GM19099 (cell line): ENCODE measurements around the gene LPCAT1.

Source experiments
- POLR2A ChIP-seq: IDR thresholded peaks from 3 replicates; pipeline ENCODE4 v1.6.1; 2011; ENCODE audit warnings: low read depth; ENCODE audit not compliant: insufficient read length; ENCODE audit errors: extremely low read depth

LPCAT1 gene

GRCh38 chr5:1437226-1437829 lies 86.4 kb downstream of the LPCAT1 start:
- no peak for TF ChIP-seq POLR2A

DNA sequence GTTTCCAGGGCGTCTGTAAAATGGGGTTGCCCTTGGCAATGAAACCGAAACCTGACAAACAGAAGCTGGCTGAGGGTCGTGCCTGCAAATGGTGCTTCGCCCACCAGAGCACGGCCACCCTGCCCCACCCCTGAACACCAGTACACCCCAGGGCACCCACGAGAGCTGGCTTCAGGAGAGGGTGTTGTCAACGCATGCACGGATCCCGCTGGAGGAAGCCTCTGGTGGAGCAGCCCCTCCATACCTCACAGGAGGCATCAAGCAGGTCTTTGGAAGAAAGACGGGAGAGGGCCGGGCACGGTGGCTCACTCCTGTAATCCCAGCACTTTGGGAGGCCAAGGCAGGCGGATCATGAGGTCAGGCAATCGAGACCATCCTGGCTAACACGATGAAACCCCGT lies 87.1 kb downstream of the LPCAT1 start:
- TF ChIP-seq POLR2A: no peak

- no peak for TF ChIP-seq POLR2A
These were observed 87.7 kb downstream of the LPCAT1 start for GRCh38 chr5:1436036-1436435.

DNA sequence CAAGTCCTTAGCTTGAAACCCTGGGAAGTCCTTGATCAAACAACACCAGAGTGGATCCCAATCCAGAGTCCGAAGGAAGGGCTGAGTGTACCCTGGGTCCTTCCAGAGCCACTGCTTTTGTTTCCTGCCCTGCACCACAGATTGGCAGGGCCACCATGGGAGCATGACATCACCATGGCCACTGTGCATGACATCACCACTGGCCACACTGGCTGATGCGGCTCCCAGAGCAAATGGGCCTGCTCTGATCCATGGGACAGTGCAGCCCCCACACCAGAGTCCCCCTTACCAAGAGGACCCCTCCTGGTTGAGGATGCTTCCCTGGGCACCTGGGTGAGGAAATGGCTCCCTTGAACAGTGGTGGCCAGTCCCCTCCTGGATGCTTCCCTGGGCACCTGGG lies 88.4 kb downstream of the LPCAT1 start:
- TF ChIP-seq POLR2A: no peak

DNA sequence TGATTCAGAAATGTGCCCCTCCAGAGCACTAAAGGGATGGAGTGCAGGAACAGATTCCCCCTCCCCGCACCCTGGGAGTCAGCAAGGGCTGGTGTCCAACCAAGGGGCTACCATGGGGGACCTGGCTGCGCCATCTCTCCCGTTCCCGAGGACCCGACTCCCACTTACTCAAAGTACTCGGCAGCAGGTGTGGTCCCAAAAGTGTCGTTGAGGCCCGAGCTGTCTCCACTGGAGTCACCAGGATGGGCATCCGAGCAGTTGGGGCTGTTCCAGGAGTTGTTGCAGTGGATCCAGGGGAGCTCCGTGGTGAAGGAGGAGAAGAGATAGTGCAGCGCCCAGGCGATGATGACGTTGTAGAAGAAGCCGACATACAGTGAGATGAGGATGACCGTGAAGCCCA lies 91.5 kb downstream of the LPCAT1 start:
- no peak for TF ChIP-seq POLR2A

GRCh38 chr5:1431896-1432295 lies 91.9 kb downstream of the LPCAT1 start:
- no peak for TF ChIP-seq POLR2A

GRCh38 chr5:1431021-1431811 lies 92.5 kb downstream of the LPCAT1 start:
- no peak for TF ChIP-seq POLR2A

DNA sequence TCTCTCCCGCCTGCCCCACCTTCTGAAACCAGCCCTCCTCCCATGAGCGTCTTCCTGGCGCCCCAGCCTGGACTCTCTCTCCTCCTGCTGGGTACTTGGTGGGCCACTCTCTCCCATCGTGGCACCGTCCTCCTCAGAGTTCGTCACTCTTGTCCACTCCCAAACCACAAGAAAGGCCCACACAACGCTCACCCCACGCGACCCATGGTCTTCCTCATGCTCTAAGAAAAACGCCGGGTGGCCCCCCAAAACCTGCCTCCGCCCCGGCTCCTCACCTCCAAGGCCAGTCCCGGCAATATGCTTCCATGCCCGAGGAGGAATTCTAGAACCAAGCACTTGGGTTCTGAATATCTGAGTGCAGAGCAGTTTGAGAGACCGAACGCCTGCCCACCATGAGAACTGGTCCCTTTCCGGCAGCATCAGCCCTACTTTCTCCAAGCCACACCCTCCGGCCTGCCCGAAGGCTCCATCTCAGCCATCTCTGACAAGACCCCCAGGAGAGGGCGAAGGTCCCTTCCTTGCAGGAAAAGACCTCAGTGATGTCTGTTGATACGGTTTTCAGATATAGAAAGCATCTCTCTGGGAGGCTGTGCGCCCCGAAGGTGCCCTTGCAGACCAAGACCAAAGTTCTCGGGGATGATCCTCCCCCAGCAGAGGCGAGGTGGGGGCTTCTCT lies 93.5 kb downstream of the LPCAT1 start:
- TF ChIP-seq POLR2A: no peak

- TF ChIP-seq POLR2A: no peak
These were observed 94.3 kb downstream of the LPCAT1 start for GRCh38 chr5:1429496-1429895.

GRCh38 chr5:1429066-1429465 lies 94.7 kb downstream of the LPCAT1 start:
- TF ChIP-seq POLR2A: no peak

GRCh38 chr5:1428107-1428506 lies 95.7 kb downstream of the LPCAT1 start:
- TF ChIP-seq POLR2A: no peak

DNA sequence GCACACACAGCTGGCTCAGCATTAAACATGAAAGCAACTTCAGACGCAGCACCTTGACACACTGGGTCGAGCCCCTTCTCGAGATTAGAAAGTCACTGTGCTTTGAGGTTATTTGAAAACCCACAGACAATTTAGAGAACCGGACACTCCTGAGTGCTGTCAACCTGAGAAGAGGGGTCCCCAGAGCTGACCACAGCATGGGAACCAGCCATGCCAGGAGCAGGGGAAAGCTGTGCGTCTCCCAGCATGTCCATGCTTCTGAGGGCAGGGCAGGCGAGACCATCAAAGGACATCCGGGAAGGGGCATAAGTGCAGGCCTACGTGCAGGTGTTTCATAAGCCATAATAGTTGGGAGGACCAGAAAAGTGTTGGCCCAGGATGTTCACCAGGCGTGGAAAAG lies 99.0 kb downstream of the LPCAT1 start:
- no peak for TF ChIP-seq POLR2A

GRCh38 chr5:1423901-1424603 lies 99.7 kb downstream of the LPCAT1 start:
- no peak for TF ChIP-seq POLR2A

- no peak for TF ChIP-seq POLR2A
These were observed 102.0 kb downstream of the LPCAT1 start for GRCh38 chr5:1421521-1422341.
